ENCODE measurements around the gene ZDHHC7.

Gene ZDHHC7

DNA sequence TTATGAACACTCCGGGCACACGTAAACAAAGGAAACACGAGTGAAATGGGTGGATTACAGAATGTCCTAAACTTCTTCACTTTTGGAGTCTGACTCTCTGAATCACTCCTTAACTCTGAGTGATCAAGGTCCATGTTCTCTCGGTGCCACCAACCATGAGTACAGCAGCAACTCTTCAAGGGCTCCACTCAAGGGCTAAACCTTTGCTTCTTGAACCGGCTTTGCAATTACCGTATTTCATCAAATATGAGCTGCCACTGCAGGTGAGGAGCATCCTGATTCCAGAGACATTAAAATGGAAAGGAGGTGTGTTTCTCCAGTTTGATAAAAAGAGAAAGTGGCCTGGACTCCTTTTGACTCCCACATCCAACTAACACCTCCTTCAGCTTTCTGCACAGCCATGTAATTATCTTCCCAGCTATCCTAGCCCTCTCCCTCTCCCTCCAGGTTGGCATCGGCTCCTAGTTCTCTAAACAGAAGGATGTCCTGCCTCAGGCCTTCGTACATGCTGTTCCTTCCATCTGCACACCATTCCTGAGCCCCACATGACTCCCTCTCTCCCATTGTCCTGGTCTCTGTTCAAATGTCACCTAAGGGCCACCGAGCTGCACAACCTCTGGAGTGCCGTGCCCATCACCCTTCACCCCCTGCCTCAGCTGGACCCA is 61.4 kb downstream of the ZDHHC7 start:
- Histone ChIP-seq H3K4me3 (ENCODE audit: low read depth, low read length) (no peak overlapping the region), H3K36me3 (no peaks in the 10 kb centered on the region), H3K27me3 (no peaks in the 10 kb centered on the region), H3K9me3 (no peaks in the 10 kb centered on the region), H3K4me1 (peaks cover 8% of the 10 kb centered on the region)
- DNase-seq: no peak
- TF ChIP-seq, protein P1, sequence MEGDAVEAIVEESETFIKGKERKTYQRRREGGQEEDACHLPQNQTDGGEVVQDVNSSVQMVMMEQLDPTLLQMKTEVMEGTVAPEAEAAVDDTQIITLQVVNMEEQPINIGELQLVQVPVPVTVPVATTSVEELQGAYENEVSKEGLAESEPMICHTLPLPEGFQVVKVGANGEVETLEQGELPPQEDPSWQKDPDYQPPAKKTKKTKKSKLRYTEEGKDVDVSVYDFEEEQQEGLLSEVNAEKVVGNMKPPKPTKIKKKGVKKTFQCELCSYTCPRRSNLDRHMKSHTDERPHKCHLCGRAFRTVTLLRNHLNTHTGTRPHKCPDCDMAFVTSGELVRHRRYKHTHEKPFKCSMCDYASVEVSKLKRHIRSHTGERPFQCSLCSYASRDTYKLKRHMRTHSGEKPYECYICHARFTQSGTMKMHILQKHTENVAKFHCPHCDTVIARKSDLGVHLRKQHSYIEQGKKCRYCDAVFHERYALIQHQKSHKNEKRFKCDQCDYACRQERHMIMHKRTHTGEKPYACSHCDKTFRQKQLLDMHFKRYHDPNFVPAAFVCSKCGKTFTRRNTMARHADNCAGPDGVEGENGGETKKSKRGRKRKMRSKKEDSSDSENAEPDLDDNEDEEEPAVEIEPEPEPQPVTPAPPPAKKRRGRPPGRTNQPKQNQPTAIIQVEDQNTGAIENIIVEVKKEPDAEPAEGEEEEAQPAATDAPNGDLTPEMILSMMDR (IDR thresholded peaks at IDR 0.05; ENCODE audit: low read depth, low read length): no peak

DNA sequence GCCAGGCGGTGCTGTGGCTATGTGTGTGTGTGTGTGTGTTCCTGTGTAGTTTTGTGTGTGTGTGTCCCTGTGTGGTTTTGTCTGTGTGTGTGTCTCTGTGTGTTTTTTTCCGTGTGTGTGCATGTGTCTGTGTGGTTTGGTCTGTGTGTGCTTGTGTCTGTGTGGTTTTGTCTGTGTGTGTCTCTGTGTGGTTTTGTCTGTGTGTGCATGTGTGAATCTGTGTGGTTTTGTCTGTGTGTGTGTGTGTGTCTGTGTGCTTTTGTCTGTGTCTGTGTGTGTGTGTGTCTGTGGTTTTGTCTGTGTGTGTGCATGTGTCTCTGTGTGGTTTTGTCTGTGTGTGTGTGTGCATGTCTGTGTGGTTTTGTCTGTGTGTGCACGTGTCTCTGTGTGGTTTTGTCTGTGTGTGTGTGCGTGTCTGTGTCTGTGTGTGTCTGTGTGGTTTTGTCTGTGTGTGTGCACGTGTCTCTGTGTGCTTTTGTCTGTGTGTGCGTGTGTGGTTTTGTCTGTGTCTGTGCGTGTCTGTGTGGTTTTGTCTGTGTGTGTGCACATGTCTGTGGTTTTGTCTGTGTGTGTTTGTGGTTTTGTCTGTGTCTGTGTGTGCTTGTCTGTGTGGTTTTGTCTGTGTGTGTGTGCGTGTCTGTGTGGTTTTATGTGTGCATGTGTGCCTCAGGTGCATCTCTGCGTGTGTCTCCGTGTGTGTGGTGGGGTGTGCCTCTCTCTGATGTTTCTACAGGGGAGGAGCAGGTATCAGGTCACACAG is 62.3 kb downstream of the ZDHHC7 start:
- no peak overlapping the region for H3K4me3 ChIP-seq (ENCODE audit: low read depth, low read length)
- no peak for DNase-seq
- TF ChIP-seq, protein P1 (IDR thresholded peaks at IDR 0.05; ENCODE audit: low read depth, low read length): no peak
- no peaks in the 10 kb centered on the region for H3K9me3 ChIP-seq
- no peaks in the 10 kb centered on the region for H3K27me3 ChIP-seq
- peaks cover 8% of the 10 kb centered on the region for H3K4me1 ChIP-seq
- no peaks in the 10 kb centered on the region for H3K36me3 ChIP-seq

DNA sequence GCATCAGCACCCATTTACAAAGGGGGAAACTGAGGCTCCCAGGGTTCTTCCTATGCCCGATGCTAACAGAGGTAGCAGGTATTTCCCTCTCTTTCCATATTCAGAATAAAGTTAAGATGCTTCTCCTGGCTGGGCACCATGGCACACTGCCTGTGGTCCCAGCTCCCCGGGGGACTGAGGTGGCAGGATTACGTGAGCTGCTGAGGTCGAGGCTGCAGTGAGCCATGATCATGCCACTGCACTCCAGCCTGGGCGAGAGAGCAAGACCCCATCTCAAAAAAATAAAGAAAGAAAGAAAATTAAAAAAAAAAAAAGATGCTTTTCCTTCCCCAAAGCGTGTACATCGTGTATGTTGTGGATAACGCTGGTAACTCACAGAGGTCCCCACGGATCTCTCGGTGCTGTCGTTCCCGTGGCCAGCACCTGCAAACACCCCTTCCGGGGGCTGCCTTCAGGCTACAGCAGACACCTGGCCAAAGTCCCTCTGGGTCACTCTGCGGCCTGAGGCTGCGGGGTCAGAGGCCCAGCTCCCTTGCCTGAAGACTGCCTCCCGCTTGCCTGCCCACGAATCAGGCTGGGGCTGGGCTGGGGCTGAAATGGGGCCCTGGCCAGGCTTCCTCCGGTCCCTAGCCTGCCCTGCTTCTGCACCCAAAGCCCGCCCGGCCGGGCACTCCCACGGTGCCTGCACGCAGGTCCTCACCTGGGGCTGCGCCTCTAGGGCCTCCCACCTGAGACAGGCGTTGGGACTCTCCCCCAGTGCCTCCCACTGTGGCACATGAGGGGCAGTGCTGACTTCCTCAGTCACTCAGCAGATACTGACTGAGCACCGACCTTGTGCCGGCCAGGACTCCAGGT is 63.1 kb downstream of the ZDHHC7 start:
- no peaks in the 10 kb centered on the region for H3K9me3 ChIP-seq
- no peak for DNase-seq
- TF ChIP-seq, protein P1 (IDR thresholded peaks at IDR 0.05; ENCODE audit: low read depth, low read length): no peak
- H3K4me3 ChIP-seq (ENCODE audit: low read depth, low read length): no peak overlapping the region
- H3K27me3 ChIP-seq: no peaks in the 10 kb centered on the region
- H3K4me1 ChIP-seq: peaks cover 4% of the 10 kb centered on the region
- no peaks in the 10 kb centered on the region for H3K36me3 ChIP-seq

DNA sequence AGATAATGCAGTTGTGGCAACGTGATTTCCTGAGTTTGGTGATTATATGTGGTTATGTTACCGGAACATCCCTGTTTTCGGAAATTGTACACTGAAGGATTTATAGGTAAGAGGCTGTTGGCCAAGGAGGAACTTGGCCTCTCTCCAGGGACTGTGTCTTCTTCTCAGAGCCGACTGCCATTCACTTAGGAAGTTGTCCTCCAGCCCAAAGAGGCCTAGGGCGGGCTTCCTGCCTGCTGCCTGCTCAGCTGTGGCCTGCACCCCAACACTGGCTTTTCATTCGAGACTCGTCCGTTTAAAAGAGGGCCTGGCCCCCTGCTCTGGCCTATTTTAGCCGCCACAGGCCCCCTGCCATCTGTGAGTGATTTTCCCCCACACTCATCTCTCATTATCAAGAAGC is 64.3 kb downstream of the ZDHHC7 start:
- Histone ChIP-seq H3K4me1 (no peaks in the 10 kb centered on the region), H3K9me3 (no peaks in the 10 kb centered on the region), H3K4me3 (ENCODE audit: low read depth, low read length) (no peak overlapping the region), H3K27me3 (no peaks in the 10 kb centered on the region), H3K36me3 (no peaks in the 10 kb centered on the region)
- no peak for DNase-seq
- TF ChIP-seq, protein P1 (IDR thresholded peaks at IDR 0.05; ENCODE audit: low read depth, low read length): no peak

DNA sequence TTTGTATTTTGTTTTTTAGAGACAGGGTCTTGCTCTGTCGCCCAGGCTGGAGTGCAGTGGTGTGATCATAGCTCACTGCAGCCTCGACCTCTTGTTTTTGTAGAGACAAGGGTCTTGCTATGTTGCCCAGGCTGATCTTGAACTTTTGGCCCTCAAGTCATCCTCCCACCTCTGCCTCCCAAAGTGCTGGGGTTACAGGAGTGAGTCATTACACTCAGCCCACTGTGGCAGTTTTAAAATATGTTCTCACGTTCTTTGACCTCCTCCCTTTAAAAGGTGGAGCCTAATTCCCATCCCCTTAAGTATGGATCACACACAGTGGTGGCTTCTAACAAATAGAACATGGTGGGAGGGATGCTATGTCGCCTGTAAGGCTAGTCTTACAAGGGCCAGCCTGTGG is 67.7 kb downstream of the ZDHHC7 start:
- TF ChIP-seq, protein P1 (IDR thresholded peaks at IDR 0.05; ENCODE audit: low read depth, low read length): no peak
- H3K27me3 ChIP-seq: no peaks in the 10 kb centered on the region
- no peaks in the 10 kb centered on the region for H3K9me3 ChIP-seq
- no peak for DNase-seq
- no peaks in the 10 kb centered on the region for H3K4me1 ChIP-seq
- no peak overlapping the region for H3K4me3 ChIP-seq (ENCODE audit: low read depth, low read length)
- H3K36me3 ChIP-seq: no peaks in the 10 kb centered on the region

Measured in BE2C (cell line).